Transverse colon (tissue), 4 donors: ENCODE measurements around the gene PNPT1.

ENCODE experiments used
- EP300 ChIP-seq: sonication (generic); formaldehyde crosslinking; IDR thresholded peaks from one replicate; pipeline ENCODE4 v1.6.1; 2017; ENCODE audit warnings: antibody characterized with exemption, low read depth
- POLR2A ChIP-seq: fragments of 450-650 bp; IDR thresholded peaks from one replicate; pipeline ENCODE4 v1.6.1; 2016; ENCODE audit warnings: antibody characterized with exemption, mild to moderate bottlenecking, moderate library complexity
- POLR2AphosphoS5 ChIP-seq, 3 donors: sonication (generic); formaldehyde crosslinking; IDR thresholded peaks; one replicate each; pipeline ENCODE4 v1.6.1; 2016; ENCODE audit warnings: antibody characterized with exemption in 3 of 3
- TF ChIP-seq, protein P1 (sequence below), 5 experiments: fragments of 200-600 bp in 3 of 5; fragments of 450-650 bp in 2 of 5; sonication (generic) in 3 of 5; IDR thresholded peaks; 1 replicate in 2 of 5; 2 replicates in 3 of 5; pipeline ENCODE4 v1.5.1; 2016 to 2017; ENCODE audit warnings: antibody characterized with exemption in 5 of 5, inconsistent platforms in 3 of 5, mild to moderate bottlenecking in 2 of 5, moderate library complexity in 1 of 5

DNA sequence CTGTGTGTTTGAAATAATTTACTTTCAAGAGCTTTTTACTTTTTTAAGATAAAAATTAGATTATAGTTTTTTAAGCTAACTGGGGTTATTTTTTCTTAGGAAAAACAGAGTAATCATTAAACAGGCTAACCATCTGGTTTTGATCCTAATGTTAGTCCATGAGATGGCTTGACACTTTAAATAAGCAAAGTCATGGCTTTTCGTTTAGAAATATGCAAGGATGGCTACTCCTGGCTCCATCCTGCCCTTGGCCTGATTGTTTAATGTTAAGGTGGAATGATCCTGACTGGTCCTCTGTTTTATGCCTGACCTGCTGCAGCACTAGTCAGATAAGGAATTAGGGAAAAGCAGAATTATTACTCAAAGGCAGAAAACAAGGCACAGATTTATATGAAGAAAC lies 39.7 kb upstream of the PNPT1 start:
- TF ChIP-seq, protein P1, sequence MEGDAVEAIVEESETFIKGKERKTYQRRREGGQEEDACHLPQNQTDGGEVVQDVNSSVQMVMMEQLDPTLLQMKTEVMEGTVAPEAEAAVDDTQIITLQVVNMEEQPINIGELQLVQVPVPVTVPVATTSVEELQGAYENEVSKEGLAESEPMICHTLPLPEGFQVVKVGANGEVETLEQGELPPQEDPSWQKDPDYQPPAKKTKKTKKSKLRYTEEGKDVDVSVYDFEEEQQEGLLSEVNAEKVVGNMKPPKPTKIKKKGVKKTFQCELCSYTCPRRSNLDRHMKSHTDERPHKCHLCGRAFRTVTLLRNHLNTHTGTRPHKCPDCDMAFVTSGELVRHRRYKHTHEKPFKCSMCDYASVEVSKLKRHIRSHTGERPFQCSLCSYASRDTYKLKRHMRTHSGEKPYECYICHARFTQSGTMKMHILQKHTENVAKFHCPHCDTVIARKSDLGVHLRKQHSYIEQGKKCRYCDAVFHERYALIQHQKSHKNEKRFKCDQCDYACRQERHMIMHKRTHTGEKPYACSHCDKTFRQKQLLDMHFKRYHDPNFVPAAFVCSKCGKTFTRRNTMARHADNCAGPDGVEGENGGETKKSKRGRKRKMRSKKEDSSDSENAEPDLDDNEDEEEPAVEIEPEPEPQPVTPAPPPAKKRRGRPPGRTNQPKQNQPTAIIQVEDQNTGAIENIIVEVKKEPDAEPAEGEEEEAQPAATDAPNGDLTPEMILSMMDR (IDR thresholded peaks at IDR 0.05), result no peak
- TF ChIP-seq POLR2A, result no peak
- TF ChIP-seq POLR2AphosphoS5 (IDR thresholded peaks at IDR 0.05), result no peak
- no peak for TF ChIP-seq EP300
